Heart left ventricle (tissue), 16 donors: Measurements from ENCODE around the gene PER3. TPM values are rescaled to one million over a fixed set of nuclear protein-coding genes. Genes with fewer than 3 reads are reported as not detected.

ENCODE experiments used
- ATAC-seq, 4 donors: fragments of 200-7000 bp; cut with Tn5 transposase; one replicate each; pipeline ENCODE4 v1.9.1; 2020 to 2022; ENCODE audit warnings: moderate library complexity in 4 of 4, mild to moderate bottlenecking in 3 of 4, moderate number of reproducible peaks in 1 of 4
- DNase-seq, 5 donors: peaks; one replicate each; pipeline ENCODE4 v3.0.0-alpha.2; 2020
- H3K27ac ChIP-seq, 12 donors: fragments of 200-600 bp; sonication (generic) in 4 of 12; one replicate each; pipeline versions ENCODE4 v1.5.0 to v1.8.0; 2016 to 2022; ENCODE audit warnings: mild to moderate bottlenecking in 2 of 12
- H3K27me3 ChIP-seq, 9 donors: fragments of 200-600 bp; sonication (generic) in 2 of 9; one replicate each; pipeline versions ENCODE4 v1.5.1 to v1.8.0; 2016 to 2022; ENCODE audit warnings: mild to moderate bottlenecking in 3 of 9
- H3K36me3 ChIP-seq, 9 donors: fragments of 200-600 bp; sonication (generic) in 2 of 9; one replicate each; pipeline versions ENCODE4 v1.5.0 to v1.8.0; 2018 to 2022; ENCODE audit warnings: mild to moderate bottlenecking in 2 of 9
- H3K4me1 ChIP-seq, 12 donors: fragments of 200-600 bp; sonication (generic) in 4 of 12; one replicate each; pipeline versions ENCODE4 v1.5.0 to v1.8.0; 2016 to 2022; ENCODE audit warnings: mild to moderate bottlenecking in 3 of 12
- H3K4me3 ChIP-seq, 12 donors: fragments of 200-600 bp; sonication (generic) in 4 of 12; one replicate each; pipeline versions ENCODE4 v1.5.0 to v1.8.0; 2017 to 2022; ENCODE audit warnings: mild to moderate bottlenecking in 9 of 12, moderate library complexity in 4 of 12
- H3K9me3 ChIP-seq, 12 donors: fragments of 200-600 bp; sonication (generic) in 4 of 12; one replicate each; pipeline versions ENCODE4 v1.5.0 to v1.8.0; 2016 to 2022; ENCODE audit warnings: mild to moderate bottlenecking in 1 of 12
- POLR2A ChIP-seq, 2 donors: fragments of 450-650 bp; IDR thresholded peaks; one replicate each; pipeline ENCODE4 v1.6.1; 2017; ENCODE audit warnings: antibody characterized with exemption in 2 of 2, mild to moderate bottlenecking in 2 of 2, moderate library complexity in 2 of 2
- WGBS, 4 donors: extraction: QIAGEN DNeasy Blood & Tissue Kit in 2 of 4; methylation state at CpG; one replicate each; pipeline versions ENCODE4 v1.1.5 to v1.1.7; 2013 to 2018; 5-methylcytosine and 5-hydroxymethylcytosine counted together
- intact Hi-C, 10 donors: fragments of 100-400 bp; cut with DNase I; formaldehyde crosslinking; loops; one replicate each; pipeline versions ENCODE4 v1.11.1 to v1.14.2; 2022
- polyA plus RNA-seq, 2 donors: library from polyadenylated mRNA; stranded (reverse); fragments of 200-250 nt; gene quantifications; one replicate each; pipeline ENCODE4 v1.2.3, GENCODE V29; 2013
- total RNA-seq, 9 donors: library from RNA; depleted of rRNA in 2 of 9; stranded (reverse); fragments of >200 nt in 2 of 9; fragmentation: NEBNext Ultra II Directional in 3 of 9; extraction: Animal tissue kit (Norgen Biotek cat#: 25700) in 3 of 9; gene quantifications; one replicate each; pipeline versions ENCODE4 v1.1.0 to v1.2.4, GENCODE V29; 2016 to 2023
- TF ChIP-seq, protein P1 (sequence below), 12 donors: fragments of 200-600 bp; sonication (generic) in 4 of 12; IDR thresholded peaks; one replicate each; pipeline versions ENCODE4 v1.5.0 to v1.8.0; 2018 to 2022; ENCODE audit warnings: antibody characterized with exemption in 12 of 12, mild to moderate bottlenecking in 5 of 12
- donor health status: ischemic (EF 13 %, LVEDD 7.1; RV severe dilation, severe dysfunction).
- donor health status: healthy with polysubstance abuse.
- donor health status: DM: no; HTN: yes; CAD: no.
- donor health status: DM: no; HTN: no; CAD: no.
- donor health status: ischemic (EF 25% LVEDD 6.9; RV normal size, moderate dysfunction).
- donor health status: ischemic (EF 25% LVEDD 5.7; RV mildly dilated, moderate dysfunction).
- donor health status: healthy.
- donor health status: DM: yes; HTN: yes; CAD: no.
- donor health status: ischemic (EF 35%, LVEDD 5.7; RV mildly dilated, moderate dysfunction).
- donor health status: nonischemic (EF 11% LVEDD 7.7; RV severe dilation, severe dysfunction).
- donor health status: DM: yes; HTN: yes; CAD: no.
- donor health status: PGD.
- donor health status: ischemic (EF 29% LVEDD 5.4; RV normal size, mild dysfunction).
- donor health status: nonischemic (EF 23%, LVEDD 6.1; RV moderate dilation, normal function).

The PER3 gene
- total and polyA plus RNA-seq, 11 donors, result 3.3 to 46.6 (median 16.0) TPM

DNA sequence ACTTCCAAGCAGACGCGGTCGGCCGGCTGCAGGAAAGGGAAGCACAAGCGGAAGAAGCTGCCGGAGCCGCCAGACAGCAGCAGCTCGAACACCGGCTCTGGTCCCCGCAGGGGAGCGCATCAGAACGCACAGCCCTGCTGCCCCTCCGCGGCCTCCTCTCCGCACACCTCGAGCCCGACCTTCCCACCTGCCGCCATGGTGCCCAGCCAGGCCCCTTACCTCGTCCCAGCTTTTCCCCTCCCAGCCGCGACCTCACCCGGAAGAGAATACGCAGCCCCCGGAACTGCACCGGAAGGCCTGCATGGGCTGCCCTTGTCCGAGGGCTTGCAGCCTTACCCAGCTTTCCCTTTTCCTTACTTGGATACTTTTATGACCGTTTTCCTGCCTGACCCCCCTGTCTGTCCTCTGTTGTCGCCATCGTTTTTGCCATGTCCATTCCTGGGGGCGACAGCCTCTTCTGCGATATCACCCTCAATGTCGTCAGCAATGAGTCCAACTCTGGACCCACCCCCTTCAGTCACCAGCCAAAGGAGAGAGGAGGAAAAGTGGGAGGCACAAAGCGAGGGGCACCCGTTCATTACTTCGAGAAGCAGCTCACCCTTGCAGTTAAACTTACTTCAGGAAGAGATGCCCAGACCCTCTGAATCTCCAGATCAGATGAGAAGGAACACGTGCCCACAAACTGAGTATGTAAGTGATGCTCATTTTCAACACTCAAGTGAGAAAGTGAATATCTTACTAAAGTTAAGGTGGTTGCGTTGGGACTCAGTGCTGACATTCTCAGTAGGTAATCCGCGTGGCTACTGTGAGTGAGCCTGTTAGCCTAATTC is 43.2 kb downstream of the PER3 start:
- Histone ChIP-seq H3K27ac (no peak overlapping the region), H3K27me3 (no peaks in the 10 kb centered on the region), H3K36me3 (peaks cover 0 to 100% (median 79%) of the 10 kb centered on the region in 9 donors), H3K4me3 (peak overlapping the region in 9 of 12 donors; percentile 18 to 51 (median 29)), H3K9me3 (no peaks in the 10 kb centered on the region), H3K4me1 (peaks cover 0 to 11% (median 1%) of the 10 kb centered on the region in 12 donors)
- no peak for TF ChIP-seq POLR2A (IDR thresholded peaks at IDR 0.05)
- TF ChIP-seq, protein P1, sequence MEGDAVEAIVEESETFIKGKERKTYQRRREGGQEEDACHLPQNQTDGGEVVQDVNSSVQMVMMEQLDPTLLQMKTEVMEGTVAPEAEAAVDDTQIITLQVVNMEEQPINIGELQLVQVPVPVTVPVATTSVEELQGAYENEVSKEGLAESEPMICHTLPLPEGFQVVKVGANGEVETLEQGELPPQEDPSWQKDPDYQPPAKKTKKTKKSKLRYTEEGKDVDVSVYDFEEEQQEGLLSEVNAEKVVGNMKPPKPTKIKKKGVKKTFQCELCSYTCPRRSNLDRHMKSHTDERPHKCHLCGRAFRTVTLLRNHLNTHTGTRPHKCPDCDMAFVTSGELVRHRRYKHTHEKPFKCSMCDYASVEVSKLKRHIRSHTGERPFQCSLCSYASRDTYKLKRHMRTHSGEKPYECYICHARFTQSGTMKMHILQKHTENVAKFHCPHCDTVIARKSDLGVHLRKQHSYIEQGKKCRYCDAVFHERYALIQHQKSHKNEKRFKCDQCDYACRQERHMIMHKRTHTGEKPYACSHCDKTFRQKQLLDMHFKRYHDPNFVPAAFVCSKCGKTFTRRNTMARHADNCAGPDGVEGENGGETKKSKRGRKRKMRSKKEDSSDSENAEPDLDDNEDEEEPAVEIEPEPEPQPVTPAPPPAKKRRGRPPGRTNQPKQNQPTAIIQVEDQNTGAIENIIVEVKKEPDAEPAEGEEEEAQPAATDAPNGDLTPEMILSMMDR (IDR thresholded peaks at IDR 0.05), result no peak
- DNase-seq (peak in 3 of 5 donors; percentile 22 to 57 (median 28)), ATAC-seq (peak in 1 of 4 donors; percentile 22)
- intact Hi-C loops, result no loop called here
- 76 to 87% (median 80%) methylated on average over 39 of the region's 39 CpGs for WGBS, 4 donors

DNA sequence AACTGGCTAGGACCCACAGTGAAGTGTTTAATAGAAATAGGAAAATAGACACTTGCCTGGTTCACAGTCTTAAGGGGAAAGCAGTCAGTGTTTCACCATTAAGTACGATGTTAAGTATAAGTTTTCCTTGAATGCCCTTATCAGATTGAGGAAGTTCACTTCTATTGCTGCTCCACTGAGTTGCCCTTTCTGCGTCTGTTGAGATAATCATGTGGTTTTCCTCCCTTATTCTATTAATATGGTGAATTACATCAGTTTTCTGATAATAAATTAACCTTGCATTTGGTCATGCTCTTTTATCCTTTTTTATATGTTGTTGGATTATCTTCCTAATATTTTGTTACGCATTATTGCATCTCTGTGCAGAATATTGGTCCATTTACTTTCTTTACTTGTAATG is 47.4 kb downstream of the PER3 start:
- Histone ChIP-seq H3K4me1 (peaks cover 0 to 11% (median 1%) of the 10 kb centered on the region in 12 donors), H3K27ac (no peak overlapping the region), H3K36me3 (peaks cover under 1 to 98% (median 51%) of the 10 kb centered on the region in 9 donors), H3K4me3 (no peak overlapping the region), H3K27me3 (no peaks in the 10 kb centered on the region), H3K9me3 (no peaks in the 10 kb centered on the region)
- no peak for TF ChIP-seq POLR2A (IDR thresholded peaks at IDR 0.05)
- TF ChIP-seq, protein P1 (IDR thresholded peaks at IDR 0.05), result no peak
- DNase-seq (no peak), ATAC-seq (peak in 1 of 4 donors; percentile 13)
- WGBS, 4 donors, result 46 to 61% (median 51%) methylated on average over 3 of the region's 3 CpGs
- intact Hi-C loops, result loop anchor here in 1 of 10 donors (5.0 kb wide), 1 partner anchor 39 kb away; no protein-coding TSS in a partner anchor

DNA sequence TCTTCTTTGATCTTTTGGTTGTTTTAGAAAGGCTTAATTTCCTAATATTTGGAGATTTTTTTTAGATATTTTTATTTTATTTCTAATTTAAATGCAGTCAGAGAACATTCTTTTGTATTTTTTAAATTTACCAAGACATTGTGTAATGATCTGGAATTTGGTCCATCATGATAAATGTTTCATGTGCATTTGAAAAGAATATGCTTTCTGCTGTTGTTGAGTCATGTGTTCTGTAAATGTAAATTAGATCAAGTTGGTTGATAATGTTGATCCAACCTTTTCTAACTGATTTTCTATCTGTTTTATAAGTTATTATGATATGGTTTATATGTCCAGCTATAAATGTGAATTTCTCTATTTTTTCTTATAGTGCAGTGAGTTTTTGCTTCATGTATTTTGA is 48.9 kb downstream of the PER3 start:
- Histone ChIP-seq H3K27ac (no peak overlapping the region), H3K4me3 (no peak overlapping the region), H3K27me3 (no peaks in the 10 kb centered on the region), H3K36me3 (peaks cover 4 to 98% (median 51%) of the 10 kb centered on the region in 9 donors), H3K9me3 (peaks cover 0 to under 1% (median 0%) of the 10 kb centered on the region in 12 donors), H3K4me1 (peaks cover 0 to 11% (median 1%) of the 10 kb centered on the region in 12 donors)
- no peak for DNase-seq
- intact Hi-C loops, result loop anchor here in 1 of 10 donors (5.0 kb wide), 1 partner anchor 41 kb away; no protein-coding TSS in a partner anchor
- TF ChIP-seq POLR2A (IDR thresholded peaks at IDR 0.05), result no peak
- TF ChIP-seq, protein P1 (IDR thresholded peaks at IDR 0.05), result no peak
- no peak for ATAC-seq

DNA sequence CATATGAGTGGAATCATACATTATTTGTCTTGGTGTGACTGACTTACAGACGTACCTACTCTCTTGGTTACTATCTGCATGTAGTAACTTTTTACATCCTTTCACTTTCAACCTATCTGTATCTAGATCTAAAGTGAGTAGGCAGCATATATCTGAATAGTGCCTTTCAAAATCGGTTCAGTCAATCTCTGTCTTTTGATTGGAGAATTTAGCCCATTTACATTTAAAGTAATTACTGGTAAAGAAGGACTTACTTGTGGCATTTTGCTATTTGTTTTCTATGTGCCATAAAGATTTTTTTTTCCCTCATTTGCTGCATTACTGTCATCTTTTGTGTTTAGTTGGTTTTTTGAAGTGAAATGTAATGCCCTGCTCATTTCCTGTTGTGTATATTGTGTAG is 54.6 kb downstream of the PER3 start:
- ATAC-seq, result no peak
- H3K9me3 ChIP-seq, result peaks cover 0 to 25% (median 13%) of the 10 kb centered on the region in 12 donors
- H3K27me3 ChIP-seq, result no peaks in the 10 kb centered on the region
- 94 to 98% (median 97%) methylated on average over 2 of the region's 2 CpGs for WGBS, 4 donors
- intact Hi-C loops, result no loop called here
- TF ChIP-seq POLR2A (IDR thresholded peaks at IDR 0.05), result no peak
- TF ChIP-seq, protein P1 (IDR thresholded peaks at IDR 0.05), result no peak
- H3K4me1 ChIP-seq, result no peaks in the 10 kb centered on the region
- H3K4me3 ChIP-seq, result no peak overlapping the region
- H3K27ac ChIP-seq, result no peak overlapping the region
- no peak for DNase-seq
- peaks cover 11 to 100% (median 77%) of the 10 kb centered on the region in 9 donors for H3K36me3 ChIP-seq
